GM12878 (cell line): ENCODE results near the gene SCARB1. TPM values are rescaled to one million over a fixed set of nuclear protein-coding genes. Genes with fewer than 3 reads are reported as not detected.

Experiments
- ATAC-seq: fragments of 200-7000 bp; cut with Tn5 transposase; 3 replicates; pipeline ENCODE4 v1.9.1; 2020; ENCODE audit warnings: mild to moderate bottlenecking, moderate library complexity
- BruUV-seq: library from RNA; stranded (reverse); fragments of 400-500 nt; replicated peaks from 2 replicates; lab custom pipeline; 2021; lab: Mats Ljungman, UMichigan
- CTCF ChIA-PET: fragments of 300-600 bp; sonication (Branson Sonifier 250); formaldehyde crosslinking; extraction: SDS; loops from one replicate; lab custom pipeline; 2021; ENCODE audit warnings: inconsistent platforms; lab: Yijun Ruan, JAX
- POLR2A ChIA-PET: fragments of 350-600 bp; formaldehyde crosslinking; extraction: SDS; loops from one replicate; lab custom pipeline; 2021; ENCODE audit warnings: inconsistent platforms; lab: Charles Lee
- RAD21 ChIA-PET: fragments of 300-600 bp; sonication (Branson Sonifier 250); formaldehyde crosslinking; loops from one replicate; lab custom pipeline; 2023; ENCODE audit warnings: antibody characterized with exemption; ENCODE audit not compliant: unreplicated experiment; lab: Charles Lee
- SMC1A ChIA-PET: fragments of 300-600 bp; sonication (Branson Sonifier 250); formaldehyde crosslinking; loops from one replicate; lab custom pipeline; 2023; ENCODE audit not compliant: unreplicated experiment, uncharacterized antibody; lab: Charles Lee
- DNase-seq: peaks from one replicate; pipeline ENCODE4 v3.0.0-alpha.2; 2011; ENCODE audit warnings: low read depth, low spot score
- FAIRE-seq: peaks from 3 replicates; lab custom pipeline; 2011; peaks lifted over from hg19 to GRCh38; lab: Jason Lieb, UNC
- H2AFZ ChIP-seq: 2 replicates; pipeline ENCODE4 v1.6.0; 2011; ENCODE audit warnings: low read depth, low read length, control low read depth; ENCODE audit not compliant: control insufficient read depth
- H3K27ac ChIP-seq: 2 replicates; pipeline ENCODE4 v1.5.1; 2011; ENCODE audit warnings: control low read depth; ENCODE audit not compliant: control insufficient read depth, insufficient read depth
- H3K27me3 ChIP-seq, 2 experiments: replicated peaks in 1 of 2; 2 replicates each; pipeline versions ENCODE4 v1.6.0 to v1.6.1; 2011; ENCODE audit warnings: low read length in 1 of 2; ENCODE audit not compliant: control insufficient read depth in 2 of 2, insufficient read depth in 2 of 2
- H3K36me3 ChIP-seq, 2 experiments: 2 replicates each; pipeline ENCODE4 v1.5.1; 2011; ENCODE audit warnings: low read length in 1 of 2; ENCODE audit not compliant: control insufficient read depth in 2 of 2, insufficient read depth in 2 of 2
- H3K4me1 ChIP-seq: 2 replicates; pipeline ENCODE4 v1.6.1; 2011; ENCODE audit warnings: mild to moderate bottlenecking, low read length, moderate library complexity, mixed read lengths; ENCODE audit not compliant: control insufficient read depth, insufficient read depth
- H3K4me2 ChIP-seq: 2 replicates; pipeline ENCODE4 v1.6.0; 2011; ENCODE audit warnings: control low read depth; ENCODE audit not compliant: control insufficient read depth, insufficient read depth
- H3K4me3 ChIP-seq: fragments of 200-600 bp; sonication (generic); 2 replicates; pipeline ENCODE4 v1.5.1; 2016
- H3K79me2 ChIP-seq: 2 replicates; pipeline ENCODE4 v1.6.0; 2011; ENCODE audit warnings: low read length; ENCODE audit not compliant: control insufficient read depth, insufficient read depth
- H3K9ac ChIP-seq: 2 replicates; pipeline ENCODE4 v1.8.0; 2011; ENCODE audit warnings: low read length, control low read depth, mixed read lengths; ENCODE audit not compliant: control insufficient read depth, insufficient read depth
- H3K9me3 ChIP-seq: replicated peaks from 3 replicates; pipeline ENCODE4 v1.5.1; 2011; ENCODE audit warnings: mild to moderate bottlenecking, low read length; ENCODE audit not compliant: control insufficient read depth, insufficient read depth
- H4K20me1 ChIP-seq: 2 replicates; pipeline ENCODE4 v1.6.0; 2011; ENCODE audit not compliant: control insufficient read depth, insufficient read depth
- DPF2 ChIP-seq: fragments of 450-650 bp; IDR thresholded peaks from 2 replicates; pipeline ENCODE4 v1.6.1; 2017; ENCODE audit warnings: mild to moderate bottlenecking
- HDAC2 ChIP-seq: fragments of 200-600 bp; sonication (generic); IDR thresholded peaks from 2 replicates; pipeline ENCODE4 v1.6.1; 2017
- KAT2A ChIP-seq: conservative IDR thresholded peaks from 2 replicates; pipeline ENCODE4 v1.6.1; 2011; ENCODE audit warnings: low read depth, low read length; ENCODE audit not compliant: control insufficient read depth
- RBBP5 ChIP-seq: fragments of 200-600 bp; sonication (generic); conservative IDR thresholded peaks from 2 replicates; pipeline ENCODE4 v1.6.1; 2016
- RFX5 ChIP-seq: IDR thresholded peaks from 2 replicates; pipeline ENCODE4 v1.6.1; 2011; ENCODE audit warnings: low read depth, low read length, improper control_type of control experiment
- SPI1 ChIP-seq: IDR thresholded peaks from 2 replicates; pipeline ENCODE4 v1.6.1; 2011; ENCODE audit warnings: low read depth, mild to moderate bottlenecking, low read length, moderate library complexity, borderline replicate concordance; ENCODE audit not compliant: insufficient read depth
- STAT3 ChIP-seq: IDR thresholded peaks from 2 replicates; pipeline ENCODE4 v1.6.1; 2011; ENCODE audit warnings: low read depth, low read length, improper control_type of control experiment
- SUPT20H ChIP-seq: IDR thresholded peaks from 2 replicates; pipeline ENCODE4 v1.6.1; 2011; ENCODE audit warnings: low read depth, mild to moderate bottlenecking, low read length, moderate library complexity, borderline replicate concordance; ENCODE audit not compliant: control insufficient read depth
- TBL1XR1 ChIP-seq: IDR thresholded peaks from 2 replicates; pipeline ENCODE4 v1.6.1; 2012; ENCODE audit warnings: low read depth, low read length, improper control_type of control experiment
- WRNIP1 ChIP-seq: IDR thresholded peaks from 2 replicates; pipeline ENCODE4 v1.6.1; 2011; ENCODE audit warnings: low read depth, low read length, improper control_type of control experiment, borderline replicate concordance
- ZSCAN29 ChIP-seq: fragments of 450-650 bp; IDR thresholded peaks from 2 replicates; pipeline ENCODE4 v1.6.1; 2017; ENCODE audit warnings: mild to moderate bottlenecking, moderate library complexity
- WGBS: methylation state at CpG from one replicate; pipeline ENCODE4 v1.1.6; 2016; ENCODE audit warnings: low lambda C conversion rate; ENCODE audit not compliant: insufficient replicate concordance, insufficient coverage; ENCODE audit errors: missing lambda C conversion rate; 5-methylcytosine and 5-hydroxymethylcytosine counted together
- in situ Hi-C: fragments of 300-500 bp; cut with MboI; formaldehyde crosslinking; loops from 9 replicates; pipeline ENCODE4 v1.14.3; 2018; ENCODE audit warnings: mixed read lengths
- intact Hi-C: fragments of 100-400 bp; cut with micrococcal nuclease; formaldehyde crosslinking; loops from one replicate; pipeline ENCODE4 v1.14.2; 2022; ENCODE audit not compliant: unreplicated experiment
- polyA plus RNA-seq, 11 experiments: library from polyadenylated mRNA; depleted of rRNA in 4 of 11; unstranded in 6 of 11; stranded (reverse) in 5 of 11; fragments of >200 nt; fragmentation: Nextera tagmentation in 4 of 11; fragmentation: Illumina TruSeq in 1 of 11; extraction: Ambion mirVana in 4 of 11; extraction: Trizol in 1 of 11; gene quantifications; 1 replicate in 1 of 11; 2 replicates in 10 of 11; pipeline versions ENCODE4 v1.2.1 to v1.2.3, GENCODE V29; 2011 to 2016; ENCODE audit warnings: inconsistent platforms in 2 of 11, missing spikeins in 2 of 11, low read depth in 1 of 11
- total RNA-seq, 4 experiments: library from RNA; depleted of rRNA in 3 of 4; stranded (reverse); fragments of >200 nt in 3 of 4; fragmentation: Illumina TruSeq in 1 of 4; extraction: Trizol in 1 of 4; gene quantifications; 2 replicates each; pipeline versions ENCODE4 v1.2.1 to v1.2.3, GENCODE V29; 2013 to 2021
- TF ChIP-seq, protein P1 (sequence below): fragments of 450-650 bp; IDR thresholded peaks from 2 replicates; pipeline ENCODE4 v1.6.1; 2014; ENCODE audit warnings: mild to moderate bottlenecking
- TF ChIP-seq, protein P2 (sequence below), 3 experiments: IDR thresholded peaks in 2 of 3; conservative IDR thresholded peaks in 1 of 3; 2 replicates each; pipeline ENCODE4 v1.5.1; 2011; ENCODE audit warnings: low read depth in 3 of 3, low read length in 3 of 3, mild to moderate bottlenecking in 3 of 3, control low read depth in 2 of 3, moderate library complexity in 2 of 3, inconsistent platforms in 1 of 3, mixed read lengths in 1 of 3; ENCODE audit not compliant: control insufficient read depth in 2 of 3, insufficient read depth in 1 of 3; ENCODE audit errors: extremely low read depth in 1 of 3
- TF ChIP-seq, protein P3 (sequence below): fragments of 450-650 bp; formaldehyde crosslinking; IDR thresholded peaks from 2 replicates; pipeline ENCODE4 v1.5.0; 2022; ENCODE audit warnings: mild to moderate bottlenecking, missing genetic modification characterization

SCARB1 gene
- total and polyA plus RNA-seq, 10 of the 15 experiments (the other 5 are each of a cell fraction or from before 2014, with no cell fraction given) = 0.34 to 104 (median 63.1) TPM

DNA sequence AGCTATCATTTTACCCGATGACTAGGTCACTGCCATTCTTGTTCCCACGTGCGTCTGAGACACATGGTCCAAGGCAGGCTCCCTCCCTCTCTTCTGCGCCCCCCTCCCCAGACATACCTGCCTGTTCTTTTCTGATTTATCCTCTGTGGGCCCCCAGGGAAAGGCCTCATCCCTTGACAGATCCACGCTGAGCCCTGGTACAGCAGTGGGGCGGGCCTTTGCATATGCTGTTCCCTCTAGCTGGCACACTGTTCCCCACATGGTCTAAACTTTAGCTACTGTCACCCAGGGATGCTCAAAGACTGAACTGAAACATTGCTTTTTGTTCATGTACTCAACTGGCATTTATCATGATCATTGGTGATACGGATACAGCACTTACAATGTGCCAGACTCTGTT lies 122.5 kb downstream of the SCARB1 start:
- RAD21 ChIA-PET = interaction anchor here (1.2 to 1.5 kb wide), 3 partner anchors 9 to 34 kb away, joined by 3 read pairs; no protein-coding TSS in a partner anchor
- Histone ChIP-seq H3K27me3 (no peaks in the 10 kb centered on the region; a peak in 1 of 4 replicates), H4K20me1 (no peaks in the 10 kb centered on the region), H3K36me3 (no peaks in the 10 kb centered on the region), H2AFZ (no peak overlapping the region), H3K79me2 (no peaks in the 10 kb centered on the region), H3K27ac (no peak overlapping the region), H3K4me1 (peaks cover 4% of the 10 kb centered on the region), H3K4me2 (no peak overlapping the region), H3K9me3 (no peaks in the 10 kb centered on the region; the same call in 2 of the 3 replicates), H3K9ac (no peak overlapping the region), H3K4me3 (no peak overlapping the region)
- intact Hi-C loops (no loop called here), in situ Hi-C loops (loop anchor here (10.0 kb wide), 1 partner anchor 56 kb away; no protein-coding TSS in a partner anchor)
- FAIRE-seq (no peak), DNase-seq (no peak), ATAC-seq (no peak)
- CTCF ChIA-PET = interaction anchor here (0.6 to 1.7 kb wide), 4 partner anchors 21 to 1695 kb away, joined by 3 to 6 read pairs (median 4); no protein-coding TSS in a partner anchor
- TF ChIP-seq, protein P1, sequence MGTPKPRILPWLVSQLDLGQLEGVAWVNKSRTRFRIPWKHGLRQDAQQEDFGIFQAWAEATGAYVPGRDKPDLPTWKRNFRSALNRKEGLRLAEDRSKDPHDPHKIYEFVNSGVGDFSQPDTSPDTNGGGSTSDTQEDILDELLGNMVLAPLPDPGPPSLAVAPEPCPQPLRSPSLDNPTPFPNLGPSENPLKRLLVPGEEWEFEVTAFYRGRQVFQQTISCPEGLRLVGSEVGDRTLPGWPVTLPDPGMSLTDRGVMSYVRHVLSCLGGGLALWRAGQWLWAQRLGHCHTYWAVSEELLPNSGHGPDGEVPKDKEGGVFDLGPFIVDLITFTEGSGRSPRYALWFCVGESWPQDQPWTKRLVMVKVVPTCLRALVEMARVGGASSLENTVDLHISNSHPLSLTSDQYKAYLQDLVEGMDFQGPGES = no peak
- TF ChIP-seq TBL1XR1 (no peak), HDAC2 (no peak), DPF2 (no peak), SUPT20H (no peak), SPI1 (no peak), RBBP5 (no peak), STAT3 (no peak), ZSCAN29 (no peak), RFX5 (no peak), WRNIP1 (no peak), KAT2A (no peak)
- TF ChIP-seq, protein P2, sequence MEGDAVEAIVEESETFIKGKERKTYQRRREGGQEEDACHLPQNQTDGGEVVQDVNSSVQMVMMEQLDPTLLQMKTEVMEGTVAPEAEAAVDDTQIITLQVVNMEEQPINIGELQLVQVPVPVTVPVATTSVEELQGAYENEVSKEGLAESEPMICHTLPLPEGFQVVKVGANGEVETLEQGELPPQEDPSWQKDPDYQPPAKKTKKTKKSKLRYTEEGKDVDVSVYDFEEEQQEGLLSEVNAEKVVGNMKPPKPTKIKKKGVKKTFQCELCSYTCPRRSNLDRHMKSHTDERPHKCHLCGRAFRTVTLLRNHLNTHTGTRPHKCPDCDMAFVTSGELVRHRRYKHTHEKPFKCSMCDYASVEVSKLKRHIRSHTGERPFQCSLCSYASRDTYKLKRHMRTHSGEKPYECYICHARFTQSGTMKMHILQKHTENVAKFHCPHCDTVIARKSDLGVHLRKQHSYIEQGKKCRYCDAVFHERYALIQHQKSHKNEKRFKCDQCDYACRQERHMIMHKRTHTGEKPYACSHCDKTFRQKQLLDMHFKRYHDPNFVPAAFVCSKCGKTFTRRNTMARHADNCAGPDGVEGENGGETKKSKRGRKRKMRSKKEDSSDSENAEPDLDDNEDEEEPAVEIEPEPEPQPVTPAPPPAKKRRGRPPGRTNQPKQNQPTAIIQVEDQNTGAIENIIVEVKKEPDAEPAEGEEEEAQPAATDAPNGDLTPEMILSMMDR (IDR thresholded peaks at IDR 0.05 in 2 of 3, conservative IDR thresholded peaks at IDR 0.05 in 1 of 3; ENCODE audit: control insufficient read depth in 2 of 3, extremely low read depth in 1 of 3, insufficient read depth in 1 of 3, low read depth in 3 of 3, low read length in 3 of 3) = no peak
- TF ChIP-seq, protein P3, sequence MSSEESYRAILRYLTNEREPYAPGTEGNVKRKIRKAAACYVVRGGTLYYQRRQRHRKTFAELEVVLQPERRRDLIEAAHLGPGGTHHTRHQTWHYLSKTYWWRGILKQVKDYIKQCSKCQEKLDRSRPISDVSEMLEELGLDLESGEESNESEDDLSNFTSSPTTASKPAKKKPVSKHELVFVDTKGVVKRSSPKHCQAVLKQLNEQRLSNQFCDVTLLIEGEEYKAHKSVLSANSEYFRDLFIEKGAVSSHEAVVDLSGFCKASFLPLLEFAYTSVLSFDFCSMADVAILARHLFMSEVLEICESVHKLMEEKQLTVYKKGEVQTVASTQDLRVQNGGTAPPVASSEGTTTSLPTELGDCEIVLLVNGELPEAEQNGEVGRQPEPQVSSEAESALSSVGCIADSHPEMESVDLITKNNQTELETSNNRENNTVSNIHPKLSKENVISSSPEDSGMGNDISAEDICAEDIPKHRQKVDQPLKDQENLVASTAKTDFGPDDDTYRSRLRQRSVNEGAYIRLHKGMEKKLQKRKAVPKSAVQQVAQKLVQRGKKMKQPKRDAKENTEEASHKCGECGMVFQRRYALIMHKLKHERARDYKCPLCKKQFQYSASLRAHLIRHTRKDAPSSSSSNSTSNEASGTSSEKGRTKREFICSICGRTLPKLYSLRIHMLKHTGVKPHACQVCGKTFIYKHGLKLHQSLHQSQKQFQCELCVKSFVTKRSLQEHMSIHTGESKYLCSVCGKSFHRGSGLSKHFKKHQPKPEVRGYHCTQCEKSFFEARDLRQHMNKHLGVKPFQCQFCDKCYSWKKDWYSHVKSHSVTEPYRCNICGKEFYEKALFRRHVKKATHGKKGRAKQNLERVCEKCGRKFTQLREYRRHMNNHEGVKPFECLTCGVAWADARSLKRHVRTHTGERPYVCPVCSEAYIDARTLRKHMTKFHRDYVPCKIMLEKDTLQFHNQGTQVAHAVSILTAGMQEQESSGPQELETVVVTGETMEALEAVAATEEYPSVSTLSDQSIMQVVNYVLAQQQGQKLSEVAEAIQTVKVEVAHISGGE (CRISPR knock-in tag) = no peak
- SMC1A ChIA-PET = interaction anchor here (0.9 to 1.2 kb wide), 2 partner anchors 25 to 31 kb away, joined by 3 read pairs; no protein-coding TSS in a partner anchor
- no TSS peak for BruUV-seq
- POLR2A ChIA-PET = interaction anchor here (1.5 kb wide), 1 partner anchor 26 kb away, joined by 3 read pairs; no protein-coding TSS in a partner anchor
- WGBS = 75% methylated on average over 7 of the region's 7 CpGs
